Suprapubic skin (tissue), 4 donors: ENCODE measurements around the gene CYP39A1. TPM values are rescaled to one million over a fixed set of nuclear protein-coding genes. Genes with fewer than 3 reads are reported as not detected.

Source experiments
- DNase-seq, 2 donors: peaks; one replicate each; pipeline ENCODE4 v3.0.0-alpha.2; 2019; ENCODE audit warnings: low spot score in 2 of 2
- H3K27ac ChIP-seq: fragments of 200-600 bp; sonication (generic); one replicate; pipeline ENCODE4 v1.5.1; 2019
- H3K27me3 ChIP-seq: fragments of 200-600 bp; sonication (generic); one replicate; pipeline ENCODE4 v1.5.1; 2019
- H3K36me3 ChIP-seq: fragments of 200-600 bp; sonication (generic); one replicate; pipeline ENCODE4 v1.5.1; 2019
- H3K4me1 ChIP-seq: fragments of 200-600 bp; sonication (generic); one replicate; pipeline ENCODE4 v1.5.1; 2019
- H3K4me3 ChIP-seq: fragments of 200-600 bp; sonication (generic); one replicate; pipeline ENCODE4 v1.5.1; 2019; ENCODE audit warnings: mild to moderate bottlenecking
- H3K9me3 ChIP-seq: fragments of 200-600 bp; sonication (generic); one replicate; pipeline ENCODE4 v1.5.1; 2019
- EP300 ChIP-seq: sonication (generic); formaldehyde crosslinking; IDR thresholded peaks from one replicate; pipeline ENCODE4 v1.6.1; 2017; ENCODE audit warnings: antibody characterized with exemption
- POLR2A ChIP-seq, 2 donors: fragments of 450-650 bp; IDR thresholded peaks; one replicate each; pipeline ENCODE4 v1.6.1; 2017; ENCODE audit warnings: antibody characterized with exemption in 2 of 2, mild to moderate bottlenecking in 2 of 2, moderate library complexity in 2 of 2
- POLR2AphosphoS5 ChIP-seq, 3 donors: sonication (generic); formaldehyde crosslinking; IDR thresholded peaks; one replicate each; pipeline ENCODE4 v1.6.1; 2017; ENCODE audit warnings: antibody characterized with exemption in 3 of 3
- WGBS: methylation state at CpG from one replicate; pipeline ENCODE4 v1.1.5; 2018; 5-methylcytosine and 5-hydroxymethylcytosine counted together
- total RNA-seq, 4 donors: library from RNA; depleted of rRNA; stranded (reverse); fragments of >200 nt; gene quantifications; one replicate each; pipeline ENCODE4 v1.1.0, GENCODE V29; 2016
- TF ChIP-seq, protein P1 (sequence below), 2 donors: fragments of 200-600 bp in 1 of 2; fragments of 450-650 bp in 1 of 2; sonication (generic) in 1 of 2; IDR thresholded peaks; one replicate each; pipeline ENCODE4 v1.5.1; 2016 to 2019; ENCODE audit warnings: antibody characterized with exemption in 2 of 2, mild to moderate bottlenecking in 1 of 2, moderate library complexity in 1 of 2

Gene CYP39A1
- total RNA-seq, 4 donors from 2014 or later = 20.0 to 46.4 (median 33.1) TPM

DNA sequence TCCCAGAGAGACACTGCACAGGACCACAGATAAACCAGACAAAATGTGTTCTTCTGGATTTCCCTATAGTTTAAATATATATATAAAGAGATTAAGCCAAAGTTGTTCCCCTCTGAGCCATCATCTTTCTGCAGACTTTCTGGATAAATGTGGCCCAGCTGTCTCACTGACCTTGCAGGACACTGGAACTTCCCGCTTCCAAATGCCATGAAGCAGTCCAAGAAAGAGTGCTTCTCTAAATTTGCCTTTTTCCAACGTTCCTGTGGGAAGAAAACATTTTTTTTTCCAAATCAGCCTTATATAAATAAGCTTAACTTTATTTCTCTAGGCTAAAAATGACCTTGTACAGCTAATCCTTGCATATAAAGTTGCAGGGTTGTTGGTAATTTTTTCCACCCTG is 65.7 kb downstream of the CYP39A1 start:
- no peaks in the 10 kb centered on the region for H3K9me3 ChIP-seq
- DNase-seq = no peak
- H3K4me1 ChIP-seq = no peaks in the 10 kb centered on the region
- no peaks in the 10 kb centered on the region for H3K36me3 ChIP-seq
- no peak overlapping the region for H3K4me3 ChIP-seq
- H3K27ac ChIP-seq = no peak overlapping the region
- no peak for TF ChIP-seq POLR2AphosphoS5 (IDR thresholded peaks at IDR 0.05)
- TF ChIP-seq EP300 = no peak
- no peak for TF ChIP-seq POLR2A (IDR thresholded peaks at IDR 0.05)
- no peaks in the 10 kb centered on the region for H3K27me3 ChIP-seq
- WGBS = 50% methylated on average over 2 of the region's 2 CpGs

DNA sequence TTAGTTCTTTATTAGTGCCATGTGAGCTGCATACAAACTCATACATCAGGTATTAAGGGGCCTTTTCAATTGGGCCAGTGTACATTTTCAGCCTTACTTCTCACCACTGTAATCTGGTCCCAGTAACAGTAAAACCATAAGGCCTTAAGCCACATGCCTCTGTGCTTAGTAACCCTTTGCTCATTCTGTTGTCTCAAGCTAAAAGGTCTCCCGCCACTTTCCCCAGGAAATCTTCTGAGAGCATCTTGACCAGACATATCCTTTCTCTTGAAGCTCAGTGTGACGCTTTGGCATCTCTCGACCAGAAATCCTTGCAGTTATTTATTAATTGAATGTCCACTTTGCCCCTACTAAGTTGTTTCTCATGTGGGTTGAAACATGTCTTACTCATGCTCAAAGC is 68.0 kb downstream of the CYP39A1 start:
- Histone ChIP-seq H3K27ac (no peak overlapping the region), H3K4me3 (no peak overlapping the region), H3K36me3 (no peaks in the 10 kb centered on the region), H3K4me1 (no peaks in the 10 kb centered on the region), H3K9me3 (no peaks in the 10 kb centered on the region), H3K27me3 (no peaks in the 10 kb centered on the region)
- WGBS = 93% methylated on average over 3 of the region's 3 CpGs
- TF ChIP-seq, protein P1, sequence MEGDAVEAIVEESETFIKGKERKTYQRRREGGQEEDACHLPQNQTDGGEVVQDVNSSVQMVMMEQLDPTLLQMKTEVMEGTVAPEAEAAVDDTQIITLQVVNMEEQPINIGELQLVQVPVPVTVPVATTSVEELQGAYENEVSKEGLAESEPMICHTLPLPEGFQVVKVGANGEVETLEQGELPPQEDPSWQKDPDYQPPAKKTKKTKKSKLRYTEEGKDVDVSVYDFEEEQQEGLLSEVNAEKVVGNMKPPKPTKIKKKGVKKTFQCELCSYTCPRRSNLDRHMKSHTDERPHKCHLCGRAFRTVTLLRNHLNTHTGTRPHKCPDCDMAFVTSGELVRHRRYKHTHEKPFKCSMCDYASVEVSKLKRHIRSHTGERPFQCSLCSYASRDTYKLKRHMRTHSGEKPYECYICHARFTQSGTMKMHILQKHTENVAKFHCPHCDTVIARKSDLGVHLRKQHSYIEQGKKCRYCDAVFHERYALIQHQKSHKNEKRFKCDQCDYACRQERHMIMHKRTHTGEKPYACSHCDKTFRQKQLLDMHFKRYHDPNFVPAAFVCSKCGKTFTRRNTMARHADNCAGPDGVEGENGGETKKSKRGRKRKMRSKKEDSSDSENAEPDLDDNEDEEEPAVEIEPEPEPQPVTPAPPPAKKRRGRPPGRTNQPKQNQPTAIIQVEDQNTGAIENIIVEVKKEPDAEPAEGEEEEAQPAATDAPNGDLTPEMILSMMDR (IDR thresholded peaks at IDR 0.05) = no peak
- TF ChIP-seq POLR2AphosphoS5 (IDR thresholded peaks at IDR 0.05) = no peak
- no peak for TF ChIP-seq EP300
- TF ChIP-seq POLR2A (IDR thresholded peaks at IDR 0.05) = no peak
- DNase-seq = no peak

DNA sequence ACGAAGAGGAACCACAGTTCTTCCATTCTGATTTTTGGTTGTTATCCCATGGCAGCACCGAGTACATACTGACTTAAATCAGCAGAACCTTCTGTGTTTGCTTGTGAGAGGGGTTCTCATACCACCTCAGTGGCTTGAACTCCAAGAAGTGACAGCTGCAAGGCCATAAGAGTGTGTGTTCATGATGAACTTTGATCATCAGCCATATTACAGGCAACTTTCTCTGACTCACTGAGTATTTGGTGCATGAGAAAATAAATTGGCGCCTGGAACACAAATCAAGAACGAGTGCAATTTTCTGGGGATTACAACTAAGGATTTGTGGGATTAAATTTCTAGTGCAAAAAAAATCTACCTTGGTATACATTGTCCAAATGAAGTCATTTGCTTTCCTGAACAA is 68.9 kb downstream of the CYP39A1 start:
- Histone ChIP-seq H3K36me3 (no peaks in the 10 kb centered on the region), H3K4me1 (no peaks in the 10 kb centered on the region), H3K9me3 (no peaks in the 10 kb centered on the region), H3K27me3 (no peaks in the 10 kb centered on the region), H3K4me3 (no peak overlapping the region), H3K27ac (no peak overlapping the region)
- WGBS = 83% methylated on average over 4 of the region's 4 CpGs
- DNase-seq = no peak
- TF ChIP-seq EP300 (no peak), POLR2A (IDR thresholded peaks at IDR 0.05) (no peak), POLR2AphosphoS5 (IDR thresholded peaks at IDR 0.05) (no peak)
- TF ChIP-seq, protein P1 (IDR thresholded peaks at IDR 0.05) = no peak

DNA sequence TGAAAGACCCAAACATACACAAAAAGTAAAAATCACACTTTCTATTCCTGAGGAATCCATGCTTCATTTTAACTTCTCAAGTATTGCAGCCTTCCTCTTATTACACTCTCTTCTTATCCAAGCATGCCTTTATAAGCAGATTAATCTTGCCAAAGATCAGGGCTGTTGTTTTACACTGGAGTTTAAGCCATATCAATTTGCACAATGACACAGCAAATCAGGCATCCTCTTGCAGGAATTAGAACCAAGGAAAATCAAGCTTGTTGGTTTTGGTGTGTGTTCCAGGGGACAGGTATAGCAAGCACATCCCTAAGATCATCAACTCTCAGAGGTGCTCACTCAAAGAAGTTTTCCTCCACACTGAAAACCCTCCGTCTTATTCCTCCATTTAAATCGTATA is 69.5 kb downstream of the CYP39A1 start:
- Histone ChIP-seq H3K27me3 (no peaks in the 10 kb centered on the region), H3K4me3 (no peak overlapping the region), H3K36me3 (no peaks in the 10 kb centered on the region), H3K4me1 (no peaks in the 10 kb centered on the region), H3K27ac (no peak overlapping the region), H3K9me3 (no peaks in the 10 kb centered on the region)
- TF ChIP-seq EP300 = no peak
- TF ChIP-seq, protein P1 (IDR thresholded peaks at IDR 0.05) = no peak
- TF ChIP-seq POLR2A (IDR thresholded peaks at IDR 0.05) = no peak
- no peak for TF ChIP-seq POLR2AphosphoS5 (IDR thresholded peaks at IDR 0.05)
- WGBS = 87% methylated on average over 2 of the region's 2 CpGs
- DNase-seq = no peak

DNA sequence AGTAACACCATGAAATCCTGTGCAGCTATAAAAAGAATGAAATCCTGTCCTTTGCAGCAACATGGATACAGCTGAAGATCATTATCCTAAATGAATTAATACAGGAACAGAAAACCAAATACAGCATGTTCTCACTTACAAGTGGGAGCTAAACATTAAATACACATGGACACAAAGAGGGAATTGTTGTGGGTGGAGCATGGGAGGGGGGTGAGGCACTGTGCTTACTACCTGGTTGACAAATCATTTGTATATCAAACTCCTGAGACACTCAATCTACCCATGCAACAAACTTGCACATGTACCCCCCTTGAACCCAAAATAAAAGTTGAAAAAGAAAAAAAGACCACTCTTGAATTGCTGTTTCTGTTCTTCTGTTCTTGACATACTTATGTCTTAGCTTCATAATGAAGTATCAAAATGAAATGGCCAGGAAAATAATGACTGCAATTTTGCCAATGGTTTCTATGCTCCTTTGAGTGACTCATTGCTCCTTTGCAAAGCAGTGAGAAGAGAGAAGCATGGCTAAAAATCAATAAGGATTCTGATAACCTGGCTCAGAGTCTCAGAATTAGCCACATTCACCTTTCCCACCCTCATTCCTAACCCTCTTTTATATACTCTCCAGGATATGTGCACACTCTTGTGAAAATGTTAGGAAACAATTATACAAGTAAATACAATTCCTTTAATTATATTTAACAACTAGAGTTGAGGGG is 71.0 kb downstream of the CYP39A1 start:
- Histone ChIP-seq H3K27me3 (no peaks in the 10 kb centered on the region), H3K4me1 (no peaks in the 10 kb centered on the region), H3K4me3 (no peak overlapping the region), H3K36me3 (no peaks in the 10 kb centered on the region), H3K9me3 (no peaks in the 10 kb centered on the region), H3K27ac (no peak overlapping the region)
- TF ChIP-seq EP300 = no peak
- TF ChIP-seq, protein P1 (IDR thresholded peaks at IDR 0.05) = no peak
- no peak for TF ChIP-seq POLR2AphosphoS5 (IDR thresholded peaks at IDR 0.05)
- no peak for TF ChIP-seq POLR2A (IDR thresholded peaks at IDR 0.05)
- no peak for DNase-seq
